ENCODE results near the gene GFI1B.

Gene GFI1B

GRCh38 chr9:133030317-133031129, 52.0 kb downstream of the GFI1B start, which contains the start of gene GTF3C5:
GTF3C5 (plus strand) TSS chr9:133030997; CDS start chr9:133031012, 15 bp downstream.
- Histone ChIP-seq H3K36me3 (ENCODE audit: control insufficient read depth, insufficient read depth, low read length) (no peaks in the 10 kb centered on the region), H3K9ac (peak within 1 kb of the TSS; percentile 67), H3K9me3 (ENCODE audit: control insufficient read depth, low read length) (no peaks in the 10 kb centered on the region), H3K27ac (peak within 1 kb of the TSS; percentile 91), H3K79me2 (peaks cover 20% of the 10 kb centered on the region), H3K27me3 (ENCODE audit: control insufficient read depth, insufficient read depth, low read length) (no peaks in the 10 kb centered on the region), H3K4me2 (ENCODE audit: low read length) (peak within 1 kb of the TSS; percentile 84), H3K4me3 (ENCODE audit: low read depth, low read length) (peak within 1 kb of the TSS; percentile 92), H3K4me1 (peaks cover 2% of the 10 kb centered on the region), H2AFZ (peak within 1 kb of the TSS; percentile 96)
- peak; percentile 5 for TF ChIP-seq CTCF (IDR thresholded peaks at IDR 0.05)

GRCh38 chr9:133031130-133031422, 52.6 kb downstream of the GFI1B start:
- Histone ChIP-seq H3K27ac (peak overlapping the region; percentile 91), H3K9ac (peak overlapping the region; percentile 21), H3K9me3 (ENCODE audit: control insufficient read depth, low read length) (no peaks in the 10 kb centered on the region), H3K4me3 (ENCODE audit: low read depth, low read length) (peak overlapping the region; percentile 92), H3K4me1 (peaks cover 2% of the 10 kb centered on the region), H3K4me2 (ENCODE audit: low read length) (peak overlapping the region; percentile 74), H3K79me2 (peaks cover 20% of the 10 kb centered on the region), H2AFZ (peak overlapping the region; percentile 96), H3K36me3 (ENCODE audit: control insufficient read depth, insufficient read depth, low read length) (no peaks in the 10 kb centered on the region), H3K27me3 (ENCODE audit: control insufficient read depth, insufficient read depth, low read length) (no peaks in the 10 kb centered on the region)
- TF ChIP-seq CTCF (IDR thresholded peaks at IDR 0.05): no peak

GRCh38 chr9:133031496-133031911, 53.0 kb downstream of the GFI1B start:
- H3K27me3 ChIP-seq (ENCODE audit: control insufficient read depth, insufficient read depth, low read length): no peaks in the 10 kb centered on the region
- H3K4me1 ChIP-seq: peaks cover 2% of the 10 kb centered on the region
- no peaks in the 10 kb centered on the region for H3K9me3 ChIP-seq (ENCODE audit: control insufficient read depth, low read length)
- TF ChIP-seq CTCF (IDR thresholded peaks at IDR 0.05): no peak
- H3K79me2 ChIP-seq: peaks cover 20% of the 10 kb centered on the region
- H2AFZ ChIP-seq: peak overlapping the region; percentile 96
- H3K36me3 ChIP-seq (ENCODE audit: control insufficient read depth, insufficient read depth, low read length): no peaks in the 10 kb centered on the region
- H3K27ac ChIP-seq: no peak overlapping the region
- H3K4me3 ChIP-seq (ENCODE audit: low read depth, low read length): peak overlapping the region; percentile 92
- peak overlapping the region; percentile 4 for H3K9ac ChIP-seq
- peak overlapping the region; percentile 74 for H3K4me2 ChIP-seq (ENCODE audit: low read length)

GRCh38 chr9:133032171-133032570, 53.7 kb downstream of the GFI1B start:
- H3K4me2 ChIP-seq (ENCODE audit: low read length): no peak overlapping the region
- TF ChIP-seq CTCF (IDR thresholded peaks at IDR 0.05): no peak
- H3K27me3 ChIP-seq (ENCODE audit: control insufficient read depth, insufficient read depth, low read length): no peaks in the 10 kb centered on the region
- H3K9me3 ChIP-seq (ENCODE audit: control insufficient read depth, low read length): no peaks in the 10 kb centered on the region
- peaks cover 2% of the 10 kb centered on the region for H3K4me1 ChIP-seq
- peaks cover 23% of the 10 kb centered on the region for H3K79me2 ChIP-seq
- no peak overlapping the region for H3K9ac ChIP-seq
- no peak overlapping the region for H3K27ac ChIP-seq
- H3K36me3 ChIP-seq (ENCODE audit: control insufficient read depth, insufficient read depth, low read length): no peaks in the 10 kb centered on the region
- H3K4me3 ChIP-seq (ENCODE audit: low read depth, low read length): no peak overlapping the region
- H2AFZ ChIP-seq: no peak overlapping the region

- no peaks in the 10 kb centered on the region for H3K9me3 ChIP-seq (ENCODE audit: control insufficient read depth, low read length)
- H3K79me2 ChIP-seq: peaks cover 23% of the 10 kb centered on the region
- no peaks in the 10 kb centered on the region for H3K36me3 ChIP-seq (ENCODE audit: control insufficient read depth, insufficient read depth, low read length)
- no peak overlapping the region for H3K4me3 ChIP-seq (ENCODE audit: low read depth, low read length)
- no peak overlapping the region for H3K9ac ChIP-seq
- no peak overlapping the region for H3K27ac ChIP-seq
- H3K4me2 ChIP-seq (ENCODE audit: low read length): no peak overlapping the region
- no peaks in the 10 kb centered on the region for H3K27me3 ChIP-seq (ENCODE audit: control insufficient read depth, insufficient read depth, low read length)
- no peak for TF ChIP-seq CTCF (IDR thresholded peaks at IDR 0.05)
- H2AFZ ChIP-seq: no peak overlapping the region
- peaks cover 2% of the 10 kb centered on the region for H3K4me1 ChIP-seq
These were observed 57.2 kb downstream of the GFI1B start for GRCh38 chr9:133035669-133036068.
